Fibroblast of skin of scalp (primary cell): ENCODE measurements around the gene CLCA2. TPM values are rescaled to one million over a fixed set of nuclear protein-coding genes. Genes with fewer than 3 reads are reported as not detected.
A peak's percentile ranks its signal among the peaks of the same experiment; 100 is the strongest.

ENCODE experiments used
- DNase-seq: peaks from one replicate; pipeline ENCODE4 v3.0.0-alpha.2; 2013
- polyA plus RNA-seq, 2 experiments: library from polyadenylated mRNA; unstranded; fragments of 120-200 nt; gene quantifications; one replicate each; pipeline ENCODE4 v1.2.1, GENCODE V29; 2013; ENCODE audit not compliant: insufficient read length in 2 of 2

Gene CLCA2
- polyA plus RNA-seq (2013, experiment 1 of 2; ENCODE audit: insufficient read length): 0.08 TPM
- polyA plus RNA-seq (2013, experiment 2 of 2; ENCODE audit: insufficient read length): 0.17 TPM

DNA sequence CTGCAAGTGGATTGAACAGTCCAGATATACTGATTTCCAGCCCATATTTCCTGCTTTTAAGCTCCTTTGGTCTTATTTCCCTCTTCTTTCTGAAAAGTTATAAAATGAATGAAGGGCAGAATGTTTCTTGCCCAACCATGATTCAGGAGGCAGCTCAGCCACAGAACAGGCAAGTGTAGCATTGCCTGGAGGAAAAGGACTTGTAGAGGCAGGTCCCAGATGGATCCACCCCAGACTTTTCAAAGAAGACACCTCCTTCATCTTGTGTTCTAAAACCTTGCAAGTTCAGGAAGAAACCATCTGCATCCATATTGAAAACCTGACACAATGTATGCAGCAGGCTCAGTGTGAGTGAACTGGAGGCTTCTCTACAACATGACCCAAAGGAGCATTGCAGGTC lies at the start of gene CLCA2:
TSS of gene CLCA2 (plus strand) at position 299 of the 400 bp plus-strand sequence. CDS start at position 376, 77 bp downstream.
- DNase-seq: no peak

GRCh38 chr1:86375688-86376087 lies 48.3 kb upstream of the CLCA2 start:
- peak; percentile 81 for DNase-seq

GRCh38 chr1:86377341-86377740 lies 46.6 kb upstream of the CLCA2 start:
- DNase-seq: no peak

DNA sequence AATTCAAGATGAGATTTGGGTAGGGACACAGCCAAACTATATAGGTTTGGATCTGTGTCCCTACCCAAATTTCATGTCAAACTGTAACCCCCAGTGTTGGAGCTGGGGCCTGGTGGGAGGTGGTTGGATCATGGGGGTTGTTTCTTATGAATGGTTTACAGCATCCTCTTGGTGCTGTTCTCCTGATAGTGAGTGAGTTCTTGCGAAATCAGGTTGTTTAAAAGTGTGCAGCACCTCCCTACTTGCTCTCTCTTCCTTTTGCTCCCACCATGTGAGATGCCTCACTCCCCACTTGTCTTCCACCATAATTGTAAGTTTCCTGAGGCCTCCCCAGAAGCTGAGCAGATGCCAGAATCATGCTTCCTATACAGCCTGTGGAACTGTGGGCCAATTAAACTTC lies 45.2 kb upstream of the CLCA2 start:
- DNase-seq: no peak

DNA sequence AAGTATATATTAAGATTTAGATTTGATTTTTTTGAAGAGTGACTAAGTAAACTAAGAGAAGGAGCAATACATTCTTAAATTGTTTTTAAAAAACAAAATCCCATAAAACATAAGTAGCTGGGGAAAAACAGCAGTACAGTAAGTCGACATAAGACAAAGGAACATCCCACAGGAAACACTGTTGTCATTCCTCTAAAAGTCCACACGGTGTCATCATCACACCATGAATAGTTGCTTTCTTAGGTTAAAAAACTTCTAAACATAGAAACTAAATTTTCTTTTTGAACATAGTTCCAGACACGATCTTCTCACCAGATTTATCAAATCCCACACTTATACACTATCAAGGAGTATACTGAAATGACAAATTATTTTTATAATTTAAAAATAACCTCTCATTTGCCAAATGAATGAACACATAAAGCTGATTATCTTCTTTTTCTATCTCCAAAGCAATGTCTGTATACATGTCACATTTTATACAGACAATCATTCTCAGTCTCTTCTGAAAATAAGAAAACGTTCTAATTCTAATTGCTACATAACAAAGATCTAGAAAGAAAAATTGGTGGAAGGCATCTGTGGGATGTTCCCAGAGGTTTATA lies 43.6 kb upstream of the CLCA2 start:
- DNase-seq: peak; percentile 75

GRCh38 chr1:86381223-86381622 lies 42.7 kb upstream of the CLCA2 start:
- no peak for DNase-seq

GRCh38 chr1:86382878-86383277 lies 41.1 kb upstream of the CLCA2 start:
- no peak for DNase-seq

DNA sequence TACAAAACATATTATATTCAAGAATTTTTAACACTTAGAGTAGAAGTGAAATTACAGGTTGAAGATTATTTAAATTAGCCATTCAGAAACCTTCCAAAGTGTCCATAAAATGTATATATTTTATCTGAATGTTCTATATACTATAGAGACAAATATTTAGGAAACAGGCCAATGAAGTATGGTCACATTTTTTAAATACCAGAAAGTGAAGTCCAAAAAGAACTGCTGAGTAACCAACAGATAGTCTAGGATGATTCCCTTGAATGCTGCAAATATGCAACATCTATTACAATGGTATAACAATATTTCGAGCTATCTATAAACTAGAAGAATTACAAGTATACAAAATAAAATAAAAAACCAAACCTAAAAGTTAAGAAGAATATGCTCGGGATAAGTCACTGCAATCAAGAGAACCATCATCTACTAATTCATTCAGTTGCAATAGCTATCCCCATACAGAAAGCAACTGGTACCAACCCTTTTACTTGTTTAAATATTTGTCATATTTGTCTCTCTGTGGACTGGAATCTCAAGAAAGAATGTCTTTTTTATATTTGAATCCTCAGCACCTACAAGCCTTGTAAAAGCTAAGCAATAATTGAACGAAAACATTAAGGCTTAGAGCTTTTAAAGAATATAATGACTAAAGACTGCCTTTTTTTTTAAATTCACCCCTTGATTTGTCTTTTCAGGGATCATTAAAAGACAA lies 35.9 kb upstream of the CLCA2 start:
- DNase-seq: peak; percentile 60

DNA sequence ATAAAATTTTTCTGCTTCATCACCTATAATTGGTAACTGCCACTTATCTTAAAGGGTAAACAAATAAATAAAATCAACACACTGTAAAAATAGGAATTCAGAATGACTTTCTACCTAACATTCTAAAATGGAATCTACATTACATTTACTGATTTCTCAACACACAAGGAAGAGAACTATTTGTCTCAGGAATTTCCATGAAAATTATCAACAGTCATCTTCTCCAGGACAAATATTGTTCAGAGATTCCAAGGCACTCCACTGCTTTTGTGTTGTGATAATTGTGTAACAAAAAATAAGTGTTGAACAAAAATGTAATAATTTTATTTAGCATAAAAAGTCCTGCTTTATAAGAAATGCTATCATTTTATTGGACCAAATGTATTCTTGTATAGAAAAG lies 35.2 kb upstream of the CLCA2 start:
- DNase-seq: peak; percentile 23

GRCh38 chr1:86389307-86389706 lies 34.7 kb upstream of the CLCA2 start:
- DNase-seq: no peak

DNA sequence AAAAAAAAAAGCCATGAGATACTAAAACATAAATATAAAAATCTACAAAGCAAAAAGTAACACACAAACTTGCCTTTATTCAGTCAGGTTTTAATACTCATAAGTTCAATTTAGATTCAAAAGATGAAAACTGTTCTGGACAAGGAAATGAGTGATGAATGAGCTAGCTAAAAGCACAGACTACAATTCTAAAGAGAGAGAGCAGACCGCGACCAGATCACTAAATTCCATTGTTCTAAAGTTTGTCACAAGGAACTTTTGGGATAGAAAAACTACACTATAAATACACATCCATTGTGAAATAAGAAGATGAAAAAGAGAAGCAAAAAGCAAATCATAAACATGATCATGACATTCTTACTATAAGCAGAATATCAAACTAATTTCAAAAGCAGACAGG lies 29.6 kb upstream of the CLCA2 start:
- DNase-seq: peak; percentile 21

GRCh38 chr1:86395751-86396497 lies 28.0 kb upstream of the CLCA2 start, which contains the start of gene ODF2L:
Gene ODF2L (minus strand): TSS chr1:86396323. CDS start chr1:86387027, 9,296 bp downstream.
- peak; percentile 84 for DNase-seq

GRCh38 chr1:86396498-86396890 lies 27.5 kb upstream of the CLCA2 start:
- no peak for DNase-seq

DNA sequence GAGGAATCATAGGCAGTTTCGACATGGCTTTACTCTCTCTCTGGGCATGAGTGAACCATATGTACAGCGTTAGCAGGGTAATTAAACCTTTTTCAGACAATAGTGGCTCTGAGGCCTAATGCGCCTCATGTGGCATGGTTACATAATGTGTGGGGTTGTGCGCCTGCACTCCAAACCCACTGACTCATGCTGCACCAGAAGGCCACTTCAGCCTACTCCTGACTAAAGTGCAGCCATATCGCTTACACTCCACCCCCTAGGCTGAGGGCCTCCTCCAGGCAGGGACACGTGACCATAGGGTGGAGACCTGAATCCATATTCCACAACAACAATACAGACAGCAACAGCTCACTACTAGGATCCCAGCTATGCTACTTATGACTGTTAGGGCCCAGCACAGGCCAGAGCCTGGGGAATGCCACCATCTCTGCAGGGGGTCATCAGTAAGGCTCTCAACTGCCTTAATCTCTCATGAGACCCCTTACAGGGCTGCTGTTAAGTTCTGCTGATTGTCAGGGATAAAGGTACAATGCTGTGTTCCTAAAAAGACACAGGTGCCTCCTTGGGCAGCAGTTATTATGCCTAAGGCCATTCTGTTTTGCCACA lies 14.5 kb upstream of the CLCA2 start:
- DNase-seq: peak; percentile 56

DNA sequence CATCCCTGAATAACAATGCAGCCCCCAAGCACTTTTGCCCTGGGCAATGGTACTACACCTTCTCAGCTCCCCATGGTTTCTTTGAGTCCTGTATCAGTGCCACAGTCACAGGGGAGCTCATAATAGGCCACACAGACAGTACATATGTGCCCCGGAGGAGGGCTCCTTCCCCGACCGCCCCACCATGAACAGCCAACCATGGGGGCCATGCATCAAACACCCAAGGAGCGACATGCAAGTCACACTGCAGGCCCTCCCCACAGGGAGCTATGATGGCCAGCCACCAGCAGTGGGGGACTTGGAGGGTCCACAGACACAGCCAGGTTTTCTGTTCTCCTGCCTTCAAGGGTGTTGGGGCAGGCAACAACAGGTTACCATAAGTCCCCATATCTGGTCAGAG lies 13.1 kb upstream of the CLCA2 start:
- DNase-seq: no peak

DNA sequence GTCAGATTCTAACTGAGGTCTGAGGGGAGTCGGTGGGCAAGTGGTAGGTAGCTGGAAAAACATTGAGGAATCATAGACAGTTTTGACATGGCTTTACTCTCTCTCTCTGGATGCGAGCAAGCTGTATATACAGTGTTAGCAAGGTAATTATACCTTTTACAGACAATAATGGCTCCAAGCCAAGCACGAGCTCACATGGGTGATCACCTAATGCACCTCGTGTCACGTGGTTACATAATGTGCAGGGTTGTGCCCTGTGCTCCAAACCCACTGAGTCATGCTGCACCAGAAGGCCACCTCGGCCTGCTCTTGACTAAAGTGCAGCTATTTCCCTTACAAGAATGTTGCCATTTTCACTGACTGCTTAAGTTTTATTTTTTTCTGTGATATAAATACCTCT lies 7.6 kb upstream of the CLCA2 start:
- DNase-seq: no peak

GRCh38 chr1:86419277-86419903 lies 4.6 kb upstream of the CLCA2 start:
- peak; percentile 37 for DNase-seq

GRCh38 chr1:86421601-86422280 lies 2.2 kb upstream of the CLCA2 start:
- no peak for DNase-seq

DNA sequence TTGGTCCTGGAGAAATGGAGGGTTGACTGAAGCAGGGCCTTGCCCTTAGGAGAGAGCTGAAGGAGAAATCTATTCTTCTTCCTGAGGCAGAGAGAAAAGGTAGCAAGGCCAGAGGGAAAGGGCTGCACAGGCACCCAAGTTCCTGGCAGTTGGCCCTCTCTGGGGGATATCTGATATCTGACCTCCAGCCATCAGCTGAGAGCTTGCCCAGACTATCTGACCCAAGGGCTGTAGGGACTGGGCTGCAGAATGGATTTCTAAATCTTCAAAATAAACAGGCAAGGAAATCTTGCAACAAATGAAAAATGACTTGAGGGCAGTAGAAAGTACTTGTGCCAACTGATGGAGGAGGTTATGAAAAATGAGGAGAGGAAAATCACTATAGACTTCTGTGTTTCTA lies 498 bp upstream of the CLCA2 start:
- no peak for DNase-seq

GRCh38 chr1:86429122-86429725 lies 5.3 kb downstream of the CLCA2 start:
- DNase-seq: peak; percentile 11

GRCh38 chr1:86429835-86430234 lies 5.9 kb downstream of the CLCA2 start:
- DNase-seq: peak; percentile 95
